HG03175 (cell line): Measurements from ENCODE around the gene DEFB112.

ENCODE experiments used
- ATAC-seq: cut with Tn5 transposase; IDR thresholded peaks from one replicate; pipeline ENCODE4 v1.9.1; 2021; ENCODE audit warnings: mild to moderate bottlenecking, moderate library complexity; ENCODE audit not compliant: unreplicated experiment

The DEFB112 gene

GRCh38 chr6:50049829-50050228, at the start of gene DEFB112:
Gene DEFB112, minus strand, starts transcription at chr6:50049929. Its CDS starts 60 bp downstream, at chr6:50049869.
- ATAC-seq = no peak

- no peak for ATAC-seq
Observed at GRCh38 chr6:50098641-50098993, 48.9 kb upstream of the DEFB112 start.

- no peak for ATAC-seq
Observed at GRCh38 chr6:50097966-50098640, 48.4 kb upstream of the DEFB112 start.

GRCh38 chr6:50096296-50096695, 46.6 kb upstream of the DEFB112 start:
- ATAC-seq = no peak

GRCh38 chr6:50093938-50094272, 44.2 kb upstream of the DEFB112 start:
- no peak for ATAC-seq

- no peak for ATAC-seq
Observed at GRCh38 chr6:50093116-50093937, 43.6 kb upstream of the DEFB112 start.

GRCh38 chr6:50091641-50092040, 41.9 kb upstream of the DEFB112 start:
- no peak for ATAC-seq

- ATAC-seq = no peak
Observed at GRCh38 chr6:50089911-50090310, 40.2 kb upstream of the DEFB112 start.

- ATAC-seq = no peak
Observed at GRCh38 chr6:50087231-50087954, 37.7 kb upstream of the DEFB112 start.

GRCh38 chr6:50077385-50077784, 27.7 kb upstream of the DEFB112 start:
- no peak for ATAC-seq

GRCh38 chr6:50076431-50076830, 26.7 kb upstream of the DEFB112 start:
- no peak for ATAC-seq

GRCh38 chr6:50071921-50072320, 22.2 kb upstream of the DEFB112 start:
- ATAC-seq = no peak

GRCh38 chr6:50070101-50070500, 20.4 kb upstream of the DEFB112 start:
- ATAC-seq = no peak

GRCh38 chr6:50062051-50062450, 12.3 kb upstream of the DEFB112 start:
- ATAC-seq = no peak

GRCh38 chr6:50056242-50056641, 6.5 kb upstream of the DEFB112 start:
- peak; percentile 41 for ATAC-seq

- no peak for ATAC-seq
Observed at GRCh38 chr6:50047026-50047425, 2.7 kb downstream of the DEFB112 start.

GRCh38 chr6:50030777-50031562, 18.8 kb downstream of the DEFB112 start:
- ATAC-seq = no peak

GRCh38 chr6:50030350-50030749, 19.4 kb downstream of the DEFB112 start:
- no peak for ATAC-seq

- ATAC-seq = no peak
Observed at GRCh38 chr6:50025258-50025657, 24.5 kb downstream of the DEFB112 start.

- ATAC-seq = no peak
Observed at GRCh38 chr6:50021894-50022293, 27.8 kb downstream of the DEFB112 start, which contains the start of gene DEFB110. Gene DEFB110, minus strand, starts transcription at chr6:50021994. Its CDS starts 59 bp downstream, at chr6:50021935.

- ATAC-seq = no peak
Observed at GRCh38 chr6:50007819-50008218, 41.9 kb downstream of the DEFB112 start.
